HCT116 (cell line): ENCODE results near the gene NIPA2.

Experiments
- CBX3 ChIP-seq: IDR thresholded peaks from 2 replicates; pipeline ENCODE4 v1.6.1; 2012; ENCODE audit warnings: low read depth
- CEBPB ChIP-seq: IDR thresholded peaks from 2 replicates; pipeline ENCODE4 v1.6.1; 2012; ENCODE audit warnings: low read depth
- EZH2 ChIP-seq: fragments of 200-600 bp; sonication (generic); IDR thresholded peaks from 2 replicates; pipeline ENCODE4 v1.6.1; 2017; ENCODE audit warnings: antibody characterized with exemption, mixed run types
- MAX ChIP-seq: IDR thresholded peaks from 2 replicates; pipeline ENCODE4 v1.6.1; 2012
- POLR2A ChIP-seq: IDR thresholded peaks from 2 replicates; pipeline ENCODE4 v1.7.0; 2011; ENCODE audit warnings: borderline replicate concordance; ENCODE audit not compliant: insufficient read depth, insufficient read length; ENCODE audit errors: extremely low read depth
- POLR2AphosphoS5 ChIP-seq: IDR thresholded peaks from 2 replicates; pipeline ENCODE4 v1.6.1; 2011; ENCODE audit warnings: mild to moderate bottlenecking, low read depth, low read length, moderate library complexity
- SIN3A ChIP-seq: IDR thresholded peaks from 2 replicates; pipeline ENCODE4 v1.6.1; 2012; ENCODE audit warnings: low read depth
- ZNF274 ChIP-seq: fragments of 200-500 bp; sonication (Bioruptor generic); IDR thresholded peaks from 2 replicates; pipeline ENCODE4 v1.6.1; 2014; ENCODE audit warnings: mild to moderate bottlenecking, low read depth, low read length, inconsistent platforms
- TF ChIP-seq, protein P1 (sequence below), 3 experiments: fragments of 200-600 bp in 1 of 3; sonication (generic) in 1 of 3; IDR thresholded peaks in 2 of 3; conservative IDR thresholded peaks in 1 of 3; 2 replicates each; pipeline ENCODE4 v1.5.1; 2012 to 2017; ENCODE audit warnings: low read depth in 2 of 3, low read length in 2 of 3, antibody characterized with exemption in 1 of 3, borderline replicate concordance in 1 of 3, control low read depth in 1 of 3, mild to moderate bottlenecking in 1 of 3, mixed read lengths in 1 of 3, mixed run types in 1 of 3, moderate library complexity in 1 of 3; ENCODE audit not compliant: insufficient read depth in 1 of 3

DNA sequence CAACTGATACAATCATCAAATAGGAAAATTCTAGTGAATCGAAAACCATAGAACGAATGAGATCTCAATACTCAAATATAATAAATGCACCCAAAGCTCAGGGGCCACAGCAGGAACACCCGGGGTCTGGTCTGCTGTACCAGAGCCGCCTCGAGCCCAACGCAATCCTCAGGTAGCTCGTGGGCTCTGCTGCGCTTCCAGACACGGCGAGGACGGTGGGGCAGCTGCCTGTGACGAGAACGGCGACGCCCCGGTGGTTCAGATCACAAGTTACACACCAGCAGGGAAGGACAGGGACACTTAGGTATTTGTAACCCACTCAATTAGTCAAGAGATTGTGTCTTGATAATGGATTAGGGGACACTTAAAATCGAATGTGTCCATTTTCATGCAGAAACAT is 54.6 kb downstream of the NIPA2 start:
- TF ChIP-seq, protein P1, sequence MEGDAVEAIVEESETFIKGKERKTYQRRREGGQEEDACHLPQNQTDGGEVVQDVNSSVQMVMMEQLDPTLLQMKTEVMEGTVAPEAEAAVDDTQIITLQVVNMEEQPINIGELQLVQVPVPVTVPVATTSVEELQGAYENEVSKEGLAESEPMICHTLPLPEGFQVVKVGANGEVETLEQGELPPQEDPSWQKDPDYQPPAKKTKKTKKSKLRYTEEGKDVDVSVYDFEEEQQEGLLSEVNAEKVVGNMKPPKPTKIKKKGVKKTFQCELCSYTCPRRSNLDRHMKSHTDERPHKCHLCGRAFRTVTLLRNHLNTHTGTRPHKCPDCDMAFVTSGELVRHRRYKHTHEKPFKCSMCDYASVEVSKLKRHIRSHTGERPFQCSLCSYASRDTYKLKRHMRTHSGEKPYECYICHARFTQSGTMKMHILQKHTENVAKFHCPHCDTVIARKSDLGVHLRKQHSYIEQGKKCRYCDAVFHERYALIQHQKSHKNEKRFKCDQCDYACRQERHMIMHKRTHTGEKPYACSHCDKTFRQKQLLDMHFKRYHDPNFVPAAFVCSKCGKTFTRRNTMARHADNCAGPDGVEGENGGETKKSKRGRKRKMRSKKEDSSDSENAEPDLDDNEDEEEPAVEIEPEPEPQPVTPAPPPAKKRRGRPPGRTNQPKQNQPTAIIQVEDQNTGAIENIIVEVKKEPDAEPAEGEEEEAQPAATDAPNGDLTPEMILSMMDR (IDR thresholded peaks at IDR 0.05 in 2 of 3, conservative IDR thresholded peaks at IDR 0.05 in 1 of 3; ENCODE audit: borderline replicate concordance in 1 of 3, insufficient read depth in 1 of 3, low read depth in 2 of 3, low read length in 2 of 3): no peak
- no peak for TF ChIP-seq MAX
- TF ChIP-seq POLR2AphosphoS5: no peak
- TF ChIP-seq POLR2A: no peak
- TF ChIP-seq ZNF274: no peak
- TF ChIP-seq EZH2: no peak
- TF ChIP-seq CEBPB: no peak
- TF ChIP-seq SIN3A: no peak
- TF ChIP-seq CBX3: no peak
